GM13976 (cell line): ENCODE results near the gene SLC29A2.

Experiments
- DNase-seq: peaks from one replicate; pipeline ENCODE4 v3.0.0; 2012; ENCODE audit warnings: low spot score
- CTCF ChIP-seq: IDR thresholded peaks from 2 replicates; pipeline ENCODE4 v1.5.1; 2012; ENCODE audit warnings: borderline replicate concordance, mild to moderate bottlenecking; ENCODE audit not compliant: insufficient read depth; ENCODE audit errors: extremely low read depth, missing control alignments, control extremely low read depth
- in situ Hi-C: fragments of 300-500 bp; cut with MboI; formaldehyde crosslinking; loops from one replicate; pipeline ENCODE4 v1.12.0; 2022; ENCODE audit warnings: low sequenced_read_pairs, mixed read lengths, inconsistent platforms; ENCODE audit not compliant: unreplicated experiment

Gene SLC29A2

GRCh38 chr11:66410191-66410590, 38.6 kb upstream of the SLC29A2 start:
- in situ Hi-C loops = no loop called here
- no peak for TF ChIP-seq CTCF
- no peak for DNase-seq

DNA sequence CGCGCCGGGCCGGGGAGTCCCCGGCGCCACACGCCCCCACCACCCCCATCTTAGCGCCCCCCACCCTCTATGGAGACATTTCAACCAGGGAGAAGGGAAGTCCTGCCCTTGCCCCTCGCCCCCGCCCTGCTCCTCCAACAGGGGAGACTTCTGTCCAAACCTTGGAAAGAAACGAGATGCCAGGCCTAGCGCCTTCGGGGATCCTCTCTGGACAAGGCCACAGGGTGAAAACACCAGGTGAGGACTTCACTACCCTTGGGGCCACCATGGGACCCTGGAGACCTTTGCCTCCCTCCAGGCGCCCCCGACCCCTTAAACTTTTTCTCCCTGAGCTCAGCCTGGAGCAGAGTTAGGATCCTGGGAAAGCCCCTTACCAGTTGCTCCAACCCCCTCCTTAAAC, 37.7 kb upstream of the SLC29A2 start:
- no peak for TF ChIP-seq CTCF
- DNase-seq = no peak
- in situ Hi-C loops = loop anchor here (10.0 kb wide), 1 partner anchor 256 kb away; no protein-coding TSS in a partner anchor

DNA sequence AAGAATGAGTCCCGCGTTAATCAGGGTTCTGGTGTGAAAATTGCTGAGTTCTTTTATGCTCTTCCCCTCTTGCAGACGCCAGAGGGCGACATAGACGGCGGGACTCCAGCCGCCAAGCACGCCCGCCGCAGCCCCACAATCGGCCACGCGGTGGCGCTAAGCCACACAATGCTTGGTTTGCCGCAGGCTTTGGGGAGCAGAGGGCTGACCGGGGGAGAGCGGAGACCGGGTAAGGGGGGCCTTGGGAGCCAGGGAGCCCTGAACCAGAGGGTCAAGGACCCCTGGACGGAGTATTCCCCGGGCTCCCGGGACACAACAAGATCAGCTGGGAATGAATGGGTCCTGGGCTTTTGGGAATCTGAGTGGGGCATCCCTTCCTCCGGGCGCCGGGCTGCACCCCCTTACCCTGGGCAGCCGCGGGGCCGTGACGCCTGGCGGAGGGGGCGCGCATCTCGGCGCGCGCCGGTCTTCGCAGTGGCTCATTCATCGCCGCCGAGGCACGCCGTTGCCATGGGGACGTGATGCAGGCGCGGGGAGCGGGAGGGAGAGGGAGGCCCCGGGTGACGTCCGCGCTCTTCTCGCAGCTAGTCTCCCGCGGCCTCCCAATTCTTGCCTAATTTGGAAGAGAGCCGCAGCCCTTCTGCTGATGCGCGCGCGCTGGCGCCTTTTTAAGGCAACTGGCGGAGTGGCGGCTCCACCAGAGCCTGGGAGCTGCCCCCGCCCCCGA, 37.1 kb upstream of the SLC29A2 start:
- TF ChIP-seq CTCF = peak; percentile 100
- in situ Hi-C loops = loop anchor here (10.0 kb wide), 1 partner anchor 256 kb away; no protein-coding TSS in a partner anchor
- peak; percentile 94 for DNase-seq

- in situ Hi-C loops = loop anchor here (10.0 kb wide), 1 partner anchor 257 kb away; no protein-coding TSS in a partner anchor
- no peak for TF ChIP-seq CTCF
- DNase-seq = no peak
These were observed 36.1 kb upstream of the SLC29A2 start for GRCh38 chr11:66407651-66408050.

- DNase-seq = no peak
- TF ChIP-seq CTCF = no peak
- in situ Hi-C loops = no loop called here
These were observed 22.4 kb upstream of the SLC29A2 start for GRCh38 chr11:66393954-66394353.

- no peak for TF ChIP-seq CTCF
- DNase-seq = no peak
- in situ Hi-C loops = no loop called here
These were observed 19.8 kb upstream of the SLC29A2 start for GRCh38 chr11:66391322-66391721.
